SK-N-SH (cell line): ENCODE measurements around the gene SLC17A9. TPM values are rescaled to one million over a fixed set of nuclear protein-coding genes. Genes with fewer than 3 reads are reported as not detected.

Experiments used
- CTCF ChIA-PET: fragments of 300-600, 350-600 bp; formaldehyde crosslinking; extraction: SDS; loops from one replicate; lab custom pipeline; 2021; lab: Yijun Ruan, JAX
- POLR2A ChIA-PET: fragments of 350-600 bp; sonication (Branson Sonifier 250); formaldehyde crosslinking; extraction: SDS; loops from one replicate; lab custom pipeline; 2020; ENCODE audit warnings: antibody characterized with exemption, inconsistent platforms; lab: Yijun Ruan, JAX
- DNase-seq: peaks from one replicate; pipeline ENCODE4 v3.0.0; 2012
- H2AFZ ChIP-seq: fragments of 200-600 bp; sonication (generic); 2 replicates; pipeline ENCODE4 v1.8.1; 2016; ENCODE audit warnings: antibody characterized with exemption, mild to moderate bottlenecking, low read depth
- H3F3A ChIP-seq: fragments of 200-600 bp; sonication (generic); replicated peaks from 2 replicates; pipeline ENCODE3; 2016; ENCODE audit warnings: antibody characterized with exemption, mild to moderate bottlenecking; ENCODE audit not compliant: insufficient read depth
- H3K27ac ChIP-seq, 2 experiments: fragments of 200-500 bp in 1 of 2; fragments of 200-600 bp in 1 of 2; sonication (Bioruptor generic) in 1 of 2; sonication (generic), shearing (Covaris generic) in 1 of 2; 2 replicates each; pipeline versions ENCODE4 v1.5.1 to v1.6.1; 2014 to 2016; ENCODE audit warnings: low read depth in 2 of 2, inconsistent platforms in 1 of 2, low read length in 1 of 2, mild to moderate bottlenecking in 1 of 2, mixed read lengths in 1 of 2
- H3K27me3 ChIP-seq: fragments of 200-600 bp; sonication (generic), shearing (Covaris generic); 2 replicates; pipeline ENCODE4 v1.6.1; 2016; ENCODE audit warnings: mixed run types; ENCODE audit not compliant: insufficient read depth
- H3K36me3 ChIP-seq, 2 experiments: fragments of 200-500 bp in 1 of 2; fragments of 200-600 bp in 1 of 2; sonication (Bioruptor generic) in 1 of 2; sonication (generic) in 1 of 2; replicated peaks in 1 of 2; 2 replicates each; pipeline versions ENCODE3 to v1.5.1; 2014 to 2016; ENCODE audit warnings: low read length in 1 of 2, mild to moderate bottlenecking in 1 of 2; ENCODE audit not compliant: insufficient read depth in 2 of 2, control insufficient read depth in 1 of 2
- H3K4me1 ChIP-seq, 2 experiments: fragments of 200-500 bp in 1 of 2; fragments of 200-600 bp in 1 of 2; sonication (Bioruptor generic) in 1 of 2; sonication (generic), shearing (Covaris generic) in 1 of 2; 2 replicates each; pipeline versions ENCODE4 v1.5.1 to v1.6.1; 2014 to 2016; ENCODE audit warnings: low read depth in 1 of 2, low read length in 1 of 2, mixed run types in 1 of 2; ENCODE audit not compliant: insufficient read depth in 2 of 2, control insufficient read depth in 1 of 2
- H3K4me2 ChIP-seq: fragments of 200-600 bp; sonication (generic), shearing (Covaris generic); 2 replicates; pipeline ENCODE4 v1.6.1; 2017; ENCODE audit warnings: mixed run types
- H3K4me3 ChIP-seq, 2 experiments: fragments of 200-500 bp in 1 of 2; fragments of 200-600 bp in 1 of 2; sonication (Bioruptor generic) in 1 of 2; sonication (generic), shearing (Covaris generic) in 1 of 2; 2 replicates each; pipeline versions ENCODE4 v1.5.1 to v1.8.1; 2014 to 2016; ENCODE audit warnings: low read depth in 2 of 2, inconsistent platforms in 1 of 2, low read length in 1 of 2, mild to moderate bottlenecking in 1 of 2, mixed read lengths in 1 of 2, moderate library complexity in 1 of 2
- H3K79me2 ChIP-seq: fragments of 200-600 bp; sonication (generic); 2 replicates; pipeline ENCODE4 v1.8.1; 2017; ENCODE audit warnings: mild to moderate bottlenecking; ENCODE audit not compliant: insufficient read depth
- H3K9ac ChIP-seq: fragments of 200-600 bp; sonication (generic); 2 replicates; pipeline ENCODE4 v1.6.1; 2017; ENCODE audit warnings: mixed run types
- H3K9me2 ChIP-seq: fragments of 200-600 bp; sonication (generic); 2 replicates; pipeline ENCODE4 v1.6.1; 2017; ENCODE audit warnings: mixed run types
- H3K9me3 ChIP-seq: fragments of 200-600 bp; sonication (generic); 2 replicates; pipeline ENCODE4 v1.6.1; 2017; ENCODE audit warnings: mixed run types, mild to moderate bottlenecking, moderate library complexity
- H4K20me1 ChIP-seq: fragments of 200-600 bp; sonication (generic); 2 replicates; pipeline ENCODE4 v1.6.1; 2017; ENCODE audit warnings: mild to moderate bottlenecking, mixed run types; ENCODE audit not compliant: insufficient read depth
- EP300 ChIP-seq, 2 experiments: IDR thresholded peaks; 2 replicates each; pipeline versions ENCODE4 v1.4.0 to v1.6.1; 2012; ENCODE audit warnings: borderline replicate concordance in 1 of 2, low read depth in 1 of 2, low read length in 1 of 2
- FOXJ3 ChIP-seq: sonication (generic); formaldehyde crosslinking; IDR thresholded peaks from 2 replicates; pipeline ENCODE4 v1.5.1; 2020; ENCODE audit warnings: mild to moderate bottlenecking, missing genetic modification reagents
- GABPA ChIP-seq: IDR thresholded peaks from 2 replicates; pipeline ENCODE4 v1.4.0; 2012; ENCODE audit warnings: low read depth, mild to moderate bottlenecking
- JUND ChIP-seq: IDR thresholded peaks from 2 replicates; pipeline ENCODE4 v1.4.0; 2012
- MEF2A ChIP-seq: IDR thresholded peaks from 2 replicates; pipeline ENCODE4 v1.4.0; 2012; ENCODE audit warnings: low read depth, borderline replicate concordance
- NRF1 ChIP-seq: IDR thresholded peaks from 2 replicates; pipeline ENCODE4 v1.6.1; 2012; ENCODE audit warnings: low read depth, mild to moderate bottlenecking, low read length
- RCOR1 ChIP-seq: fragments of 150-350 bp; IDR thresholded peaks from 2 replicates; pipeline ENCODE4 v1.6.1; 2017; ENCODE audit warnings: antibody characterized with exemption, low read length
- RXRA ChIP-seq: IDR thresholded peaks from 2 replicates; pipeline ENCODE4 v1.4.0; 2012; ENCODE audit warnings: low read depth, mild to moderate bottlenecking, borderline replicate concordance
- SMC3 ChIP-seq: IDR thresholded peaks from 2 replicates; pipeline ENCODE4 v1.6.1; 2012; ENCODE audit warnings: low read depth, low read length, improper control_type of control experiment
- TAF1 ChIP-seq: IDR thresholded peaks from 2 replicates; pipeline ENCODE4 v1.6.1; 2012; ENCODE audit warnings: low read depth, mild to moderate bottlenecking, low read length, moderate library complexity, borderline replicate concordance
- YY1 ChIP-seq: IDR thresholded peaks from 2 replicates; pipeline ENCODE4 v1.4.0; 2012; ENCODE audit warnings: low read depth, mild to moderate bottlenecking
- WGBS: methylation state at CpG from one replicate; pipeline ENCODE4 v1.1.6; 2017; ENCODE audit warnings: low lambda C conversion rate; 5-methylcytosine and 5-hydroxymethylcytosine counted together
- polyA plus RNA-seq, 3 experiments: library from polyadenylated mRNA; depleted of rRNA; stranded (reverse); fragments of >200 nt; gene quantifications; 2 replicates each; pipeline ENCODE4 v1.2.3, GENCODE V29; 2012
- TF ChIP-seq, protein P1 (sequence below): fragments of 200-600 bp; sonication (generic); IDR thresholded peaks from 2 replicates; pipeline ENCODE4 v1.6.1; 2017; ENCODE audit warnings: antibody characterized with exemption, mild to moderate bottlenecking, moderate library complexity
- TF ChIP-seq, protein P2 (sequence below): IDR thresholded peaks from 2 replicates; pipeline ENCODE4 v1.4.0; 2012; ENCODE audit warnings: low read depth, borderline replicate concordance
- TF ChIP-seq, protein P3 (sequence below): IDR thresholded peaks from 2 replicates; pipeline ENCODE4; 2012

The SLC17A9 gene
- polyA plus RNA-seq, 1 of the 3 experiments (the other 2 are of a cell fraction), result not detected

DNA sequence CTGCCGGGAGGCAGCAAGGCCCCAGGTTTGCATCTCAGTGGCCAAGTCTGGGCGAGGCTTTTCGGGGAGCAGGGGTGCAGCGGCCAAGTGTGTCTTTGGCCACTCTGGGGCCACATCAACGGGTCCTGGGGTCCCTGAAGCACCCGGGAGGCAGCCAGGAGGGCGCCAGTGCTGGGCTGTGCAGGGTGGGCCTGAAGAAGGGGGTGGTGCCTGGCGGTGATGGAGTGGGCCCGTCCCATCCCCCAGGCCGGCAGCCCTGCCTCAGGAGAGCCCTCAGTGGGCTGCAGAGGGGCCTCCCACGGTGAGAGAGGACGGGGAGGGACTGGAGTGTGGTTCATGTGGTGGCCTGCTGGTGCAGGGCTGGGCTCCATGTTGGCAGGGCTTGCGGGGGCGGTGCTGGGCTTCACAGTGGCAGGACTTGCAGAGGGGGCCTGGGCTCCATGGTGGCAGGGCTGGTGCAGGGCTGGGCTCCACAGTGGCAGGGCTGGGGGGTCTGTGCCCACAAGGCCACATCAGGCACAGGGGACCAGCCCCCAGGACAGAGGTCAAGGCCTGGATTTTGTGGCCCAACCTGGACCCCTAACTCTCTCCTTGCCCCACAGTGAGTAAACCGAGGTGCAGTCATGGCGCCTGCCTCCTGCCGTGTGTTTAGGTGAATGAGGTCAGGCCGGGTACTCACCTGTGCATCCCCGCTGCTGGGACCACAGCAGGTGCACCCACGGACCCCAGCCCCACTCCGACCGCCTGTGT, 64.7 kb downstream of the SLC17A9 start:
- Histone ChIP-seq H4K20me1 (no peaks in the 10 kb centered on the region), H3K27me3 (peaks cover 89% of the 10 kb centered on the region), H2AFZ (no peak overlapping the region), H3K9me3 (peaks cover 8% of the 10 kb centered on the region; the same call in 1 of the 2 replicates), H3K4me3 (no peak overlapping the region), H3K4me2 (no peak overlapping the region), H3K9ac (no peak overlapping the region), H3K9me2 (no peaks in the 10 kb centered on the region), H3F3A (no peaks in the 10 kb centered on the region), H3K79me2 (no peaks in the 10 kb centered on the region), H3K27ac (no peak overlapping the region), H3K4me1 (no peaks in the 10 kb centered on the region; a peak in 1 of 4 replicates), H3K36me3 (no peaks in the 10 kb centered on the region)
- POLR2A ChIA-PET, result no interaction called here
- 48% methylated on average over 4 of the region's 22 CpGs for WGBS
- DNase-seq, result no peak
- TF ChIP-seq YY1, result no peak
- no peak for TF ChIP-seq SMC3
- no peak for TF ChIP-seq MEF2A
- TF ChIP-seq, protein P1, sequence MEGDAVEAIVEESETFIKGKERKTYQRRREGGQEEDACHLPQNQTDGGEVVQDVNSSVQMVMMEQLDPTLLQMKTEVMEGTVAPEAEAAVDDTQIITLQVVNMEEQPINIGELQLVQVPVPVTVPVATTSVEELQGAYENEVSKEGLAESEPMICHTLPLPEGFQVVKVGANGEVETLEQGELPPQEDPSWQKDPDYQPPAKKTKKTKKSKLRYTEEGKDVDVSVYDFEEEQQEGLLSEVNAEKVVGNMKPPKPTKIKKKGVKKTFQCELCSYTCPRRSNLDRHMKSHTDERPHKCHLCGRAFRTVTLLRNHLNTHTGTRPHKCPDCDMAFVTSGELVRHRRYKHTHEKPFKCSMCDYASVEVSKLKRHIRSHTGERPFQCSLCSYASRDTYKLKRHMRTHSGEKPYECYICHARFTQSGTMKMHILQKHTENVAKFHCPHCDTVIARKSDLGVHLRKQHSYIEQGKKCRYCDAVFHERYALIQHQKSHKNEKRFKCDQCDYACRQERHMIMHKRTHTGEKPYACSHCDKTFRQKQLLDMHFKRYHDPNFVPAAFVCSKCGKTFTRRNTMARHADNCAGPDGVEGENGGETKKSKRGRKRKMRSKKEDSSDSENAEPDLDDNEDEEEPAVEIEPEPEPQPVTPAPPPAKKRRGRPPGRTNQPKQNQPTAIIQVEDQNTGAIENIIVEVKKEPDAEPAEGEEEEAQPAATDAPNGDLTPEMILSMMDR, result no peak
- TF ChIP-seq NRF1, result no peak
- TF ChIP-seq RCOR1, result no peak
- no peak for TF ChIP-seq FOXJ3 (CRISPR knock-in tag)
- TF ChIP-seq, protein P2, sequence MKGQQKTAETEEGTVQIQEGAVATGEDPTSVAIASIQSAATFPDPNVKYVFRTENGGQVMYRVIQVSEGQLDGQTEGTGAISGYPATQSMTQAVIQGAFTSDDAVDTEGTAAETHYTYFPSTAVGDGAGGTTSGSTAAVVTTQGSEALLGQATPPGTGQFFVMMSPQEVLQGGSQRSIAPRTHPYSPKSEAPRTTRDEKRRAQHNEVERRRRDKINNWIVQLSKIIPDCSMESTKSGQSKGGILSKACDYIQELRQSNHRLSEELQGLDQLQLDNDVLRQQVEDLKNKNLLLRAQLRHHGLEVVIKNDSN, result no peak
- no peak for TF ChIP-seq GABPA
- no peak for TF ChIP-seq EP300 (IDR thresholded peaks at IDR 0.05; ENCODE audit: borderline replicate concordance in 1 of 2, low read depth in 1 of 2, low read length in 1 of 2)
- TF ChIP-seq RXRA, result no peak
- TF ChIP-seq, protein P3, sequence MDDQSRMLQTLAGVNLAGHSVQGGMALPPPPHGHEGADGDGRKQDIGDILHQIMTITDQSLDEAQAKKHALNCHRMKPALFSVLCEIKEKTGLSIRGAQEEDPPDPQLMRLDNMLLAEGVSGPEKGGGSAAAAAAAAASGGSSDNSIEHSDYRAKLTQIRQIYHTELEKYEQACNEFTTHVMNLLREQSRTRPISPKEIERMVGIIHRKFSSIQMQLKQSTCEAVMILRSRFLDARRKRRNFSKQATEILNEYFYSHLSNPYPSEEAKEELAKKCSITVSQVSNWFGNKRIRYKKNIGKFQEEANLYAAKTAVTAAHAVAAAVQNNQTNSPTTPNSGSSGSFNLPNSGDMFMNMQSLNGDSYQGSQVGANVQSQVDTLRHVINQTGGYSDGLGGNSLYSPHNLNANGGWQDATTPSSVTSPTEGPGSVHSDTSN, result no peak
- no peak for TF ChIP-seq TAF1
- no peak for TF ChIP-seq JUND
- CTCF ChIA-PET, result interaction anchor here (1.5 to 5.7 kb wide), 2 partner anchors 8 to 9 kb away, joined by 3 to 28 read pairs; no protein-coding TSS in a partner anchor
